ENCODE measurements around the gene EML1. TPM values are rescaled to one million over a fixed set of nuclear protein-coding genes. Genes with fewer than 3 reads are reported as not detected.

The EML1 gene
- total and polyA plus RNA-seq, 2 donors from 2014 or later = 7.9 to 35.9 TPM

DNA sequence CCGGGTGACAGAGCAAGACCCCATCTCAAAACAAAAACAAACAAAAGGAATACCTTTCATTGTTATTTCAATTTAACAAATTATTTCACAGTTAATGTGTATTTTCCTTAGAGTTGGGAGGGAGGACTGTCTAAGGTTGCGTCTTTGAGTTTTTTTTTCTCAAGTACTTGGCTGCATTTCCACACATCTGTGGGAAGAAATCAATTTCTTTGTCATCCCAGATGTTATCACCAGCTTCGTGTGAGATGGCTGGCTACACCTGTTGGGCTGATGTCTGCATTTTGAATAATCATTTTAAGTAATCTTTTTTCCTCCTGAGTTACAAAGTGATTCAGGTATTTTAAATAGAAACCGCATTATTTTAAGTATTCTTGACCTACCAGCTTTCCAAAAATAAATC, 59.4 kb downstream of the EML1 start:
- Histone ChIP-seq H3K4me3 (ENCODE audit: low read length in 3 of 3) (no peak overlapping the region), H3K4me1 (ENCODE audit: control insufficient read depth in 2 of 3, insufficient read depth in 2 of 3, low read depth in 1 of 3, low read length in 3 of 3) (no peaks in the 10 kb centered on the region), H3K27me3 (ENCODE audit: control insufficient read depth, insufficient read depth, low read length) (no peaks in the 10 kb centered on the region), H3K9ac (ENCODE audit: low read length in 3 of 3) (no peak overlapping the region), H3K27ac (ENCODE audit: low read depth in 2 of 2, low read length in 2 of 2) (no peak overlapping the region), H3K36me3 (ENCODE audit: control insufficient read depth in 2 of 3, insufficient read depth in 3 of 3, low read length in 3 of 3) (peaks cover 0 to 2% (median 0%) of the 10 kb centered on the region in 3 donors), H3K9me3 (ENCODE audit: control insufficient read depth in 2 of 3, insufficient read depth in 1 of 3, low read length in 3 of 3) (no peaks in the 10 kb centered on the region)
- intact Hi-C loops (cut with DNase I) = no loop called here
- DNase-seq (no peak), FAIRE-seq (no peak)
- no peak for TF ChIP-seq CTCF (IDR thresholded peaks at IDR 0.05; ENCODE audit: borderline replicate concordance, extremely low read depth, insufficient read depth)

DNA sequence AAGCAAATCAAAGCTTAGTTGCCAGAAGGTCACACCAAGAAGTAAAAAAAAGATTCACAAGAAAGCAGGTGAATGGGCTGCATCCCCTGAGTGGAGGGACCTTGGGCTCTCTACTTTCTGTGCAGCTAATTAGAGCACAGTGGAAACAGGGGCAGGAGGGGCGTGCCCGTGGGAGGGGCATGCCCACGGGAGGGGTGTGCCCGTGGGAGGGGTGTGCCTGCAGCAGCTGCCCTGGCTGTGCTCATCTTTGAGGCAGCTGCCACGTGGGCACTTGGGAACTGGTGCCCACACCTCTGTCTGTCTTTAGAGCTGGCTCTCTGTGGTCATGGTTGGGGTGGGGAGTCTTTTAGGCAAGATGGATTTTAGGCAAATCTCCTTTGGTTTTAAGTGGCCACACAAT, 60.0 kb downstream of the EML1 start:
- no peak overlapping the region for H3K4me3 ChIP-seq (ENCODE audit: low read length in 3 of 3)
- H3K36me3 ChIP-seq (ENCODE audit: control insufficient read depth in 2 of 3, insufficient read depth in 3 of 3, low read length in 3 of 3) = peaks cover 0 to 2% (median 0%) of the 10 kb centered on the region in 3 donors
- H3K27ac ChIP-seq (ENCODE audit: low read depth in 2 of 2, low read length in 2 of 2) = no peak overlapping the region
- intact Hi-C loops (cut with DNase I) = no loop called here
- TF ChIP-seq CTCF (IDR thresholded peaks at IDR 0.05; ENCODE audit: borderline replicate concordance, extremely low read depth, insufficient read depth) = no peak
- H3K9ac ChIP-seq (ENCODE audit: low read length in 3 of 3) = no peak overlapping the region
- no peaks in the 10 kb centered on the region for H3K4me1 ChIP-seq (ENCODE audit: control insufficient read depth in 2 of 3, insufficient read depth in 2 of 3, low read depth in 1 of 3, low read length in 3 of 3)
- no peak for DNase-seq
- H3K27me3 ChIP-seq (ENCODE audit: control insufficient read depth, insufficient read depth, low read length) = no peaks in the 10 kb centered on the region
- no peak for FAIRE-seq
- H3K9me3 ChIP-seq (ENCODE audit: control insufficient read depth in 2 of 3, insufficient read depth in 1 of 3, low read length in 3 of 3) = no peaks in the 10 kb centered on the region

DNA sequence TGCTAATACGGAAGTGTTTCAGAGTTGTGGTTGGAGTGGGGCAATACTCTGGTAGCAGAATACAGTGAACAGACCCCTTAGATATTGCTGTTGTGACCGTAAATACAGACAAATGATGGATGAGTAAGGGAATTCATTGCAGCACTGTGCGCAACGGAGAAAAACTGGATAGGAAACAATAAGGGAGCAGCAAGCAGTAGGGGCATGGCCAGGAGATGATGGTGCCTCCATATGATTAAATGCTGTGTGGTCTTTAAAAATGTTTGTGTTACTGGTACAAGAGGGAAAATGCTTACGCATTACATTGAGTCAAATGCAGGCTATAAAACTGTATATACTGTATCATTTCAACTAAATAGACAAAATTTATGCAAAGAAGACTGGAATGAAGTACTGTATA, 61.6 kb downstream of the EML1 start:
- intact Hi-C loops (cut with DNase I) = no loop called here
- Histone ChIP-seq H3K36me3 (ENCODE audit: control insufficient read depth in 2 of 3, insufficient read depth in 3 of 3, low read length in 3 of 3) (peaks cover 0 to 2% (median 0%) of the 10 kb centered on the region in 3 donors), H3K27ac (ENCODE audit: low read depth in 2 of 2, low read length in 2 of 2) (no peak overlapping the region), H3K4me3 (ENCODE audit: low read length in 3 of 3) (no peak overlapping the region), H3K4me1 (ENCODE audit: control insufficient read depth in 2 of 3, insufficient read depth in 2 of 3, low read depth in 1 of 3, low read length in 3 of 3) (no peaks in the 10 kb centered on the region), H3K27me3 (ENCODE audit: control insufficient read depth, insufficient read depth, low read length) (no peaks in the 10 kb centered on the region), H3K9ac (ENCODE audit: low read length in 3 of 3) (no peak overlapping the region), H3K9me3 (ENCODE audit: control insufficient read depth in 2 of 3, insufficient read depth in 1 of 3, low read length in 3 of 3) (no peaks in the 10 kb centered on the region)
- TF ChIP-seq CTCF (IDR thresholded peaks at IDR 0.05; ENCODE audit: borderline replicate concordance, extremely low read depth, insufficient read depth) = no peak
- DNase-seq = no peak
- FAIRE-seq = no peak

- DNase-seq = no peak
- H3K9me3 ChIP-seq (ENCODE audit: control insufficient read depth in 2 of 3, insufficient read depth in 1 of 3, low read length in 3 of 3) = no peaks in the 10 kb centered on the region
- no peaks in the 10 kb centered on the region for H3K4me1 ChIP-seq (ENCODE audit: control insufficient read depth in 2 of 3, insufficient read depth in 2 of 3, low read depth in 1 of 3, low read length in 3 of 3)
- peaks cover 0 to 2% (median 0%) of the 10 kb centered on the region in 3 donors for H3K36me3 ChIP-seq (ENCODE audit: control insufficient read depth in 2 of 3, insufficient read depth in 3 of 3, low read length in 3 of 3)
- TF ChIP-seq CTCF (IDR thresholded peaks at IDR 0.05; ENCODE audit: borderline replicate concordance, extremely low read depth, insufficient read depth) = no peak
- FAIRE-seq = no peak
- H3K27me3 ChIP-seq (ENCODE audit: control insufficient read depth, insufficient read depth, low read length) = no peaks in the 10 kb centered on the region
- intact Hi-C loops (cut with DNase I) = no loop called here
- H3K9ac ChIP-seq (ENCODE audit: low read length in 3 of 3) = no peak overlapping the region
- no peak overlapping the region for H3K27ac ChIP-seq (ENCODE audit: low read depth in 2 of 2, low read length in 2 of 2)
- no peak overlapping the region for H3K4me3 ChIP-seq (ENCODE audit: low read length in 3 of 3)
Observed at GRCh38 chr14:99855271-99855670, 62.1 kb downstream of the EML1 start.
